ENCODE measurements around the gene NMNAT2.

DNA sequence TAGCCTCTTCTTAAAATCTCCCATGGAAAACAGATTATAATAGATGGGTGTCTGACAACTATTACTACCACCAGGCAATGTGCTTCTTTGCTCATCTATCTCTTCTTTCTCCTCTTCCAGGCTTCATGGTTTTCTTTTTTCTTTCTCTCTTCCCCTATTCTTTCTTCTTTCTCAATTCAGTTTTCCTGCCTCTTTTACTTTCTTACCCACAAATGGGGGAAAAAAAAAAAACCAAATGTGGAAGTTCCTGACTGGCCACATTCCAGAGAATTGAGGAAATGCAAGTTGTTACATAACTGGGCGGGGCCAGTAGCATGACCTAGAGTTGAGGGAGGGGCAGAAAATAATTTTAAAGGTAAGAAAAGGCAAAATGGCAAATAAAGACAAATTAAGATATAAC is 43.2 kb upstream of the NMNAT2 start:
- TF ChIP-seq POLR2A (IDR thresholded peaks at IDR 0.05; ENCODE audit: low read depth, low read length) (no peak), EZH2 (IDR thresholded peaks at IDR 0.05; ENCODE audit: borderline replicate concordance, low read depth, low read length, severe bottlenecking) (no peak), JUN (IDR thresholded peaks at IDR 0.05; ENCODE audit: borderline replicate concordance, insufficient read depth, insufficient read length, low read depth) (no peak), POLR2AphosphoS5 (IDR thresholded peaks at IDR 0.05; ENCODE audit: insufficient read depth, low read depth, low read length) (no peak)
- TF ChIP-seq, protein P1, sequence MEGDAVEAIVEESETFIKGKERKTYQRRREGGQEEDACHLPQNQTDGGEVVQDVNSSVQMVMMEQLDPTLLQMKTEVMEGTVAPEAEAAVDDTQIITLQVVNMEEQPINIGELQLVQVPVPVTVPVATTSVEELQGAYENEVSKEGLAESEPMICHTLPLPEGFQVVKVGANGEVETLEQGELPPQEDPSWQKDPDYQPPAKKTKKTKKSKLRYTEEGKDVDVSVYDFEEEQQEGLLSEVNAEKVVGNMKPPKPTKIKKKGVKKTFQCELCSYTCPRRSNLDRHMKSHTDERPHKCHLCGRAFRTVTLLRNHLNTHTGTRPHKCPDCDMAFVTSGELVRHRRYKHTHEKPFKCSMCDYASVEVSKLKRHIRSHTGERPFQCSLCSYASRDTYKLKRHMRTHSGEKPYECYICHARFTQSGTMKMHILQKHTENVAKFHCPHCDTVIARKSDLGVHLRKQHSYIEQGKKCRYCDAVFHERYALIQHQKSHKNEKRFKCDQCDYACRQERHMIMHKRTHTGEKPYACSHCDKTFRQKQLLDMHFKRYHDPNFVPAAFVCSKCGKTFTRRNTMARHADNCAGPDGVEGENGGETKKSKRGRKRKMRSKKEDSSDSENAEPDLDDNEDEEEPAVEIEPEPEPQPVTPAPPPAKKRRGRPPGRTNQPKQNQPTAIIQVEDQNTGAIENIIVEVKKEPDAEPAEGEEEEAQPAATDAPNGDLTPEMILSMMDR (IDR thresholded peaks at IDR 0.05; ENCODE audit: extremely low read depth in 1 of 2, insufficient read depth in 1 of 2, low read depth in 1 of 2, low read length in 2 of 2): no peak
